Aorta (tissue), 5 donors: ENCODE results near the gene DDX55. TPM values are rescaled to one million over a fixed set of nuclear protein-coding genes. Genes with fewer than 3 reads are reported as not detected.
A peak's percentile ranks its signal among the peaks of the same experiment; 100 is the strongest.
"Not testable (repeated sequence)": the region's sequence is repeated elsewhere in the genome, so short reads cannot be mapped to it uniquely, and the experiment has no call there.

Source experiments
- ATAC-seq: fragments of 200-7000 bp; cut with Tn5 transposase; one replicate; pipeline ENCODE4 v1.9.1; 2022; ENCODE audit warnings: moderate library complexity; ENCODE audit not compliant: low FRiP score
- DNase-seq, 2 donors: peaks; one replicate each; pipeline ENCODE4 v3.0.0-alpha.2; 2020
- H3K27ac ChIP-seq, 2 donors: one replicate each; pipeline ENCODE4 v1.5.1; 2013; ENCODE audit warnings: low read length in 2 of 2, mild to moderate bottlenecking in 2 of 2, moderate library complexity in 2 of 2, control low read depth in 1 of 2, inconsistent platforms in 1 of 2, low read depth in 1 of 2
- H3K27me3 ChIP-seq, 2 donors: one replicate each; pipeline ENCODE4 v1.6.1; 2013; ENCODE audit warnings: control low read depth in 1 of 2, low read length in 1 of 2, mild to moderate bottlenecking in 1 of 2, moderate library complexity in 1 of 2; ENCODE audit not compliant: insufficient read depth in 2 of 2, control insufficient read depth in 1 of 2
- H3K36me3 ChIP-seq, 2 donors: one replicate each; pipeline ENCODE4 v1.6.1; 2013; ENCODE audit warnings: control low read depth in 1 of 2, low read length in 1 of 2, mild to moderate bottlenecking in 1 of 2; ENCODE audit not compliant: insufficient read depth in 2 of 2, control insufficient read depth in 1 of 2
- H3K4me1 ChIP-seq, 2 donors: one replicate each; pipeline ENCODE4 v1.6.1; 2013; ENCODE audit warnings: low read length in 2 of 2, control low read depth in 1 of 2, mild to moderate bottlenecking in 1 of 2, moderate library complexity in 1 of 2; ENCODE audit not compliant: insufficient read depth in 2 of 2, control insufficient read depth in 1 of 2
- H3K4me3 ChIP-seq, 2 donors: one replicate each; pipeline ENCODE4 v1.5.1; 2013; ENCODE audit warnings: low read length in 2 of 2, control low read depth in 1 of 2, mild to moderate bottlenecking in 1 of 2
- H3K9me3 ChIP-seq: one replicate; pipeline ENCODE4 v1.6.1; 2013; ENCODE audit warnings: mild to moderate bottlenecking, low read length; ENCODE audit not compliant: control insufficient read depth
- WGBS, 2 donors: extraction: QIAGEN DNeasy Blood & Tissue Kit; methylation state at CpG; one replicate each; pipeline ENCODE4 v1.1.7; 2013; 5-methylcytosine and 5-hydroxymethylcytosine counted together
- intact Hi-C, 2 donors: fragments of 100-400 bp; cut with DNase I; formaldehyde crosslinking; loops; one replicate each; pipeline versions ENCODE4 v1.14.2 to v1.15.0; 2022
- long read RNA-seq, 2 donors: library from polyadenylated mRNA; unstranded; transcript quantifications; one replicate each; pipeline ENCODE4 v2.0.0, GENCODE V29; 2020 to 2021
- polyA plus RNA-seq, 2 donors: library from polyadenylated mRNA; stranded (reverse); fragments of 200-250 nt; gene quantifications; one replicate each; pipeline ENCODE4 v1.2.3, GENCODE V29; 2013
- total RNA-seq, 2 donors: library from RNA; stranded (reverse); fragmentation: NEBNext Ultra II Directional; extraction: Animal tissue kit (Norgen Biotek cat#: 25700); gene quantifications; one replicate each; pipeline ENCODE4 v1.2.1, GENCODE V29; 2021
- donor health status: healthy with polysubstance abuse.
- donor health status: Bipolar disorder and iron deficiency.
- donor health status: DM: no; HTN: no; CAD: no.
- donor health status: DM: no; HTN: no; CAD: no.
- donor health status: DM: yes; HTN: yes; CAD: no.

DDX55 gene, protein sequence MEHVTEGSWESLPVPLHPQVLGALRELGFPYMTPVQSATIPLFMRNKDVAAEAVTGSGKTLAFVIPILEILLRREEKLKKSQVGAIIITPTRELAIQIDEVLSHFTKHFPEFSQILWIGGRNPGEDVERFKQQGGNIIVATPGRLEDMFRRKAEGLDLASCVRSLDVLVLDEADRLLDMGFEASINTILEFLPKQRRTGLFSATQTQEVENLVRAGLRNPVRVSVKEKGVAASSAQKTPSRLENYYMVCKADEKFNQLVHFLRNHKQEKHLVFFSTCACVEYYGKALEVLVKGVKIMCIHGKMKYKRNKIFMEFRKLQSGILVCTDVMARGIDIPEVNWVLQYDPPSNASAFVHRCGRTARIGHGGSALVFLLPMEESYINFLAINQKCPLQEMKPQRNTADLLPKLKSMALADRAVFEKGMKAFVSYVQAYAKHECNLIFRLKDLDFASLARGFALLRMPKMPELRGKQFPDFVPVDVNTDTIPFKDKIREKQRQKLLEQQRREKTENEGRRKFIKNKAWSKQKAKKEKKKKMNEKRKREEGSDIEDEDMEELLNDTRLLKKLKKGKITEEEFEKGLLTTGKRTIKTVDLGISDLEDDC
- total RNA-seq (10 to 100 TPM; 13.6 to 18.0 TPM), polyA plus RNA-seq (10 to 100 TPM in 1 of 2 donors, 1 to 10 TPM in 1; 7.6 to 15.5 TPM)
- long read RNA-seq, donor 1, partial matches to known transcripts = 42 of 83 reads
- long read RNA-seq, donor 1, other reads (novel, unspliced or antisense) = 39 of 83 reads
- long read RNA-seq, donor 2, partial matches to known transcripts = 3 of 9 reads
- long read RNA-seq, donor 2, other reads (novel, unspliced or antisense) = 5 of 9 reads

GRCh38 chr12:123601602-123602489 is at the start of gene DDX55:
TSS of gene DDX55 (plus strand) at chr12:123602099. CDS start at chr12:123602149, 50 bp downstream.
- Histone ChIP-seq H3K9me3 (no peaks in the 10 kb centered on the region), H3K27ac (peak within 1 kb of the TSS; percentile 4 to 69), H3K36me3 (no peaks in the 10 kb centered on the region), H3K4me3 (peak within 1 kb of the TSS; percentile 52 to 86), H3K4me1 (peaks cover 0 to 5% of the 10 kb centered on the region in 2 donors), H3K27me3 (no peaks in the 10 kb centered on the region)
- ATAC-seq (peak; percentile 96), DNase-seq (peak; percentile 90 to 94)
- 0% methylated on average over 68 to 81 of the region's 81 CpGs for WGBS, 2 donors
- intact Hi-C loops = no loop called here

- H3K4me3 ChIP-seq, H3K27me3 ChIP-seq, DNase-seq, H3K4me1 ChIP-seq, H3K27ac ChIP-seq, ATAC-seq, intact Hi-C loops, H3K36me3 ChIP-seq, H3K9me3 ChIP-seq: not testable (repeated sequence)
- 56 to 57% methylated on average over 2 of the region's 2 CpGs for WGBS, 2 donors
Measured at GRCh38 chr12:123554136-123554535, 47.8 kb upstream of the DDX55 start.

- H3K27ac ChIP-seq, H3K4me3 ChIP-seq, intact Hi-C loops, DNase-seq, H3K9me3 ChIP-seq, ATAC-seq, H3K36me3 ChIP-seq, H3K27me3 ChIP-seq, H3K4me1 ChIP-seq: not testable (repeated sequence)
- WGBS, 2 donors = 92 to 93% methylated on average over 5 of the region's 5 CpGs
Measured at GRCh38 chr12:123554843-123555242, 47.1 kb upstream of the DDX55 start.

DNA sequence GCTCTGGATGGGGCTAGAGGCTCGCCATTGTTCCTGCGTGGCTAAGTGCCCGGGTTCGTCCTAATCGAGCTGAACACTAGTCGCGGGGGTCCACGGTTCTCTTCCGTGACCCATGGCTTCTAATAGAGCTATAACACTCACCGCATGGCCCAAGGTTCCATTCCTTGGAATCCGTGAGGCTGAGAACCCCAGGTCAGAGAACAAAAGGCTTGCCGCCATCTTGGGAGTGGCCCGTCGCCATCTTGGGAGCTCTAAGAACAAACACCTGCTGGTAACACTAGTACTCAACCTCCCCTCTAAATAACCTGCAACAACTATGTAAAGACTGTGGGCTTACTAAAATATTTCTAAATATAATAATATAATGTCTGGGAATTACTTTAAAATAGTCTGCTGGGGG is 43.4 kb upstream of the DDX55 start:
- WGBS, 2 donors = 95 to 96% methylated on average over 14 of the region's 14 CpGs

DNA sequence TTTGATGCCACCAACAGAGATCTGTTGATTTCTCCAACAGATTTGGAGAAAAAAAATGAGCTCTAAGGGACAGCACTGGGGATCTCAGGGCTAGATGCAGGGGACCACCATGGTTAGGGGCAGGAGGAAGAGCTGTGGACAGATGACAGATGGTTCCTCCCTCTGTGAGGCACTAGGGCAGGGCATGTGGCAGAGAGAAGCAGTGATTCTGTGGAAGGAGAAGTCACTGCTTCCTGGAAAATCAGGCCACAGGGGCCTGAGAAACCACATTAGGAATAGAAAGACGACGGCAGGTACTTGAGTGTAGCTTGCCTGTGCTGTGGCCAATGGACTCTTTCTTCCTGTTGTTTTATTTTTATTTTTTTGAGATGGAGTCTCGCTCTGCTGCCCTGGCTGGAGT is 42.4 kb upstream of the DDX55 start:
- Histone ChIP-seq H3K27ac (no peak overlapping the region), H3K27me3 (no peaks in the 10 kb centered on the region), H3K9me3 (no peaks in the 10 kb centered on the region), H3K4me1 (no peaks in the 10 kb centered on the region), H3K4me3 (no peak overlapping the region), H3K36me3 (no peaks in the 10 kb centered on the region)
- DNase-seq (no peak), ATAC-seq (no peak)
- intact Hi-C loops = no loop called here
- WGBS, 2 donors = 77 to 84% methylated on average over 3 of the region's 3 CpGs

More for the DNA sequence above, 43.4 kb upstream of the DDX55 start:
- DNase-seq, H3K27ac ChIP-seq, H3K4me3 ChIP-seq, H3K36me3 ChIP-seq, H3K27me3 ChIP-seq, ATAC-seq, H3K4me1 ChIP-seq, H3K9me3 ChIP-seq, intact Hi-C loops: not testable (repeated sequence)

GRCh38 chr12:123571343-123571813 is 30.5 kb upstream of the DDX55 start:
- Histone ChIP-seq H3K9me3 (no peaks in the 10 kb centered on the region), H3K36me3 (no peaks in the 10 kb centered on the region), H3K27me3 (no peaks in the 10 kb centered on the region), H3K4me3 (no peak overlapping the region), H3K4me1 (no peaks in the 10 kb centered on the region), H3K27ac (no peak overlapping the region)
- peak; percentile 65 for ATAC-seq
- WGBS, 2 donors = 25 to 27% methylated on average over 4 of the region's 4 CpGs
- DNase-seq = peak in 1 of 2 donors; percentile 57
- intact Hi-C loops = no loop called here

- DNase-seq = no peak
- Histone ChIP-seq H3K27me3 (no peaks in the 10 kb centered on the region), H3K4me3 (no peak overlapping the region), H3K36me3 (no peaks in the 10 kb centered on the region), H3K4me1 (no peaks in the 10 kb centered on the region), H3K9me3 (no peaks in the 10 kb centered on the region), H3K27ac (no peak overlapping the region)
- 48 to 49% methylated on average over 2 of the region's 2 CpGs for WGBS, 2 donors
- no peak for ATAC-seq
- intact Hi-C loops = no loop called here
Measured at GRCh38 chr12:123572391-123572790, 29.5 kb upstream of the DDX55 start.

DNA sequence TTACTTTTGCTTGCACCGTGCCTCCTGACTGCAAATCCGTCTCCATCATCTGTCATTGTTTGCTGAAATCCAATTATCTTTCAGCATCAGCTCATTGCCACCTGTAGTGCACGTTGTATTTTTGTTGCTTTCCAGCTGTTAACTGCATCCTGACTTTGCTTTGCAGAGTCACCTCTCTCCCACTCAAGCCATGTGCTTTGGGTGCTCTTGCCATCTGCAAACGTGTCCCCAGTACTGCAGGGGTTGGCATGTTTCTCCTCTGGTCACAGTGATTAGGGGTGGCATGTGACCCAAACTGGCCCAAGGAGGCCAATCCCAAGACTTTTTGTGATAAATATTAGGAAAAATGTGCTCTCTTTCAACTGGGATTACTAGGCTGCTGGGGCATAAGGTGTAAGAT is 28.0 kb upstream of the DDX55 start:
- Histone ChIP-seq H3K36me3 (no peaks in the 10 kb centered on the region), H3K27me3 (no peaks in the 10 kb centered on the region), H3K27ac (no peak overlapping the region), H3K9me3 (no peaks in the 10 kb centered on the region), H3K4me3 (no peak overlapping the region), H3K4me1 (no peaks in the 10 kb centered on the region)
- WGBS, 2 donors = 34 to 39% methylated on average over 4 of the region's 4 CpGs
- intact Hi-C loops = no loop called here
- ATAC-seq (no peak), DNase-seq (no peak)
